MM.1S (cell line): ENCODE measurements around the gene VEGFC.

Experiments used
- CTCF ChIP-seq: fragments of 300-600 bp; sonication (generic); IDR thresholded peaks from 2 replicates; pipeline ENCODE4 v1.5.1; 2016; ENCODE audit warnings: antibody characterized with exemption, low read length, mixed read lengths
- EZH2phosphoT487 ChIP-seq: fragments of 300-600 bp; sonication (generic); IDR thresholded peaks from 2 replicates; pipeline ENCODE4 v1.6.1; 2018; ENCODE audit warnings: antibody characterized with exemption, low read length

GRCh38 chr4:176761872-176762271 lies 30.9 kb downstream of the VEGFC start:
- TF ChIP-seq CTCF (no peak), EZH2phosphoT487 (no peak)
